CD4-positive, alpha-beta T cell (primary cell): ENCODE measurements around the gene MRE11. TPM values are rescaled to one million over a fixed set of nuclear protein-coding genes. Genes with fewer than 3 reads are reported as not detected.

ENCODE experiments used
- ATAC-seq: fragments of 200-7000 bp; cut with Tn5 transposase; one replicate; pipeline ENCODE4 v1.10.0; 2022; ENCODE audit warnings: mild to moderate bottlenecking; ENCODE audit not compliant: poor library complexity
- CTCF ChIA-PET: fragments of 350-600 bp; sonication (Branson Sonifier 250); formaldehyde crosslinking; loops from one replicate; lab custom pipeline; 2021; ENCODE audit warnings: antibody characterized with exemption, inconsistent platforms; lab: Charles Lee
- POLR2A ChIA-PET: fragments of 350-600 bp; sonication (Branson Sonifier 250); formaldehyde crosslinking; loops from one replicate; lab custom pipeline; 2021; ENCODE audit warnings: antibody characterized with exemption, inconsistent platforms; lab: Charles Lee
- DNase-seq, 14 experiments: peaks; one replicate each; pipeline ENCODE4 v3.0.0-alpha.2; 2013 to 2020; ENCODE audit warnings: mixed read lengths in 2 of 14
- H3K27ac ChIP-seq, 2 donors: one replicate each; pipeline versions ENCODE4 v1.5.1 to v1.7.0; 2013; ENCODE audit warnings: low read length in 2 of 2, low read depth in 1 of 2, mild to moderate bottlenecking in 1 of 2
- H3K27me3 ChIP-seq, 2 experiments: 1 replicate in 1 of 2; 2 replicates in 1 of 2; pipeline versions ENCODE4 v1.6.1 to v1.7.0; 2013; ENCODE audit warnings: low read length in 2 of 2, control low read depth in 1 of 2, mild to moderate bottlenecking in 1 of 2, moderate library complexity in 1 of 2; ENCODE audit not compliant: insufficient read depth in 2 of 2, control insufficient read depth in 1 of 2
- H3K36me3 ChIP-seq: one replicate; pipeline ENCODE4 v1.6.1; 2013; ENCODE audit warnings: low read length, control low read depth; ENCODE audit not compliant: insufficient read depth
- H3K4me1 ChIP-seq: one replicate; pipeline ENCODE4 v1.6.1; 2013; ENCODE audit warnings: low read length, control low read depth; ENCODE audit not compliant: insufficient read depth
- H3K4me3 ChIP-seq: one replicate; pipeline ENCODE4 v1.5.1; 2013; ENCODE audit warnings: mild to moderate bottlenecking, low read length, moderate library complexity
- H3K9me3 ChIP-seq, 2 experiments: 1 replicate in 1 of 2; 2 replicates in 1 of 2; pipeline versions ENCODE4 v1.6.1 to v1.7.0; 2013; ENCODE audit warnings: low read length in 2 of 2, mild to moderate bottlenecking in 2 of 2, control low read depth in 1 of 2, moderate library complexity in 1 of 2; ENCODE audit not compliant: control insufficient read depth in 1 of 2, insufficient read depth in 1 of 2
- H3K27ac Mint-ChIP-seq: one replicate; pipeline ENCODE4 v1.8.0; 2020; ENCODE audit warnings: mixed read lengths
- H3K27me3 Mint-ChIP-seq: one replicate; pipeline ENCODE4 v1.8.0; 2021; ENCODE audit warnings: mixed read lengths
- H3K36me3 Mint-ChIP-seq: one replicate; pipeline ENCODE4 v1.8.0; 2021; ENCODE audit warnings: low read depth, mixed read lengths
- H3K4me1 Mint-ChIP-seq: one replicate; pipeline ENCODE4 v1.8.0; 2021; ENCODE audit warnings: low read depth, mixed read lengths
- H3K4me3 Mint-ChIP-seq: one replicate; pipeline ENCODE4 v1.8.0; 2020; ENCODE audit warnings: mild to moderate bottlenecking, mixed read lengths
- H3K9me3 Mint-ChIP-seq: one replicate; pipeline ENCODE4 v1.8.0; 2020; ENCODE audit warnings: mixed read lengths
- CTCF ChIP-seq: fragments of 200-600 bp; IDR thresholded peaks from one replicate; pipeline ENCODE4 v1.8.0; 2022; ENCODE audit warnings: antibody characterized with exemption, mild to moderate bottlenecking
- intact Hi-C, 2 experiments: fragments of 100-400 bp; cut with DNase I in 1 of 2; cut with micrococcal nuclease in 1 of 2; formaldehyde crosslinking; loops; one replicate each; pipeline versions ENCODE4 v1.15.1 to v1.9.0; 2023 to 2025; cut with DNase I, micrococcal nuclease
- total RNA-seq, 174 experiments: library from RNA in 2 of 174; stranded (reverse) in 2 of 174; gene quantifications; one replicate each; pipeline ENCODE4 v1.2.3 and lab custom pipeline; 2021 to 2026

Gene MRE11
- total RNA-seq, 2 experiments from 2014 or later = 17.0 to 18.6 TPM

- no peak overlapping the region for H3K27ac Mint-ChIP-seq
- no peaks in the 10 kb centered on the region for H3K4me1 Mint-ChIP-seq
- no peaks in the 10 kb centered on the region for H3K36me3 Mint-ChIP-seq
- POLR2A ChIA-PET = no interaction called here
- no peaks in the 10 kb centered on the region for H3K9me3 Mint-ChIP-seq
- ATAC-seq (no peak), DNase-seq (no peak)
- Histone ChIP-seq H3K36me3 (no peaks in the 10 kb centered on the region), H3K4me3 (no peak overlapping the region), H3K9me3 (no peaks in the 10 kb centered on the region), H3K4me1 (no peaks in the 10 kb centered on the region), H3K27me3 (peaks cover 3 to 13% of the 10 kb centered on the region in 2 experiments), H3K27ac (no peak overlapping the region)
- intact Hi-C loops = no loop called here
- peaks cover 50% of the 10 kb centered on the region for H3K27me3 Mint-ChIP-seq
- CTCF ChIA-PET = interaction anchor here (1.4 kb wide), 1 partner anchor 20 kb away, joined by 3 read pairs; the partner anchor contains the start of gene C11orf97
- H3K4me3 Mint-ChIP-seq = no peak overlapping the region
- no peak for TF ChIP-seq CTCF
Measured at GRCh38 chr11:94532211-94532610, 38.6 kb upstream of the MRE11 start.

- H3K27me3 Mint-ChIP-seq = peaks cover 41% of the 10 kb centered on the region
- no peaks in the 10 kb centered on the region for H3K4me1 ChIP-seq
- peaks cover 3 to 13% of the 10 kb centered on the region in 2 experiments for H3K27me3 ChIP-seq
- H3K9me3 ChIP-seq = no peaks in the 10 kb centered on the region
- no peaks in the 10 kb centered on the region for H3K36me3 ChIP-seq
- ATAC-seq = no peak
- H3K27ac Mint-ChIP-seq = no peak overlapping the region
- H3K27ac ChIP-seq = no peak overlapping the region
- DNase-seq = no peak
- ChIA-PET POLR2A (no interaction called here), CTCF (no interaction called here)
- no peak overlapping the region for H3K4me3 Mint-ChIP-seq
- H3K9me3 Mint-ChIP-seq = no peaks in the 10 kb centered on the region
- no peak for TF ChIP-seq CTCF
- H3K4me3 ChIP-seq = no peak overlapping the region
- H3K4me1 Mint-ChIP-seq = no peaks in the 10 kb centered on the region
- intact Hi-C loops = no loop called here
- no peaks in the 10 kb centered on the region for H3K36me3 Mint-ChIP-seq
Measured at GRCh38 chr11:94528551-94528950, 34.9 kb upstream of the MRE11 start.

- Histone ChIP-seq H3K4me1 (no peaks in the 10 kb centered on the region), H3K4me3 (no peak overlapping the region), H3K27ac (no peak overlapping the region), H3K27me3 (peaks cover 3 to 13% of the 10 kb centered on the region in 2 experiments), H3K9me3 (no peaks in the 10 kb centered on the region), H3K36me3 (no peaks in the 10 kb centered on the region)
- H3K4me1 Mint-ChIP-seq = no peaks in the 10 kb centered on the region
- no peak overlapping the region for H3K4me3 Mint-ChIP-seq
- DNase-seq (no peak), ATAC-seq (no peak)
- no peaks in the 10 kb centered on the region for H3K9me3 Mint-ChIP-seq
- ChIA-PET POLR2A (no interaction called here), CTCF (no interaction called here)
- TF ChIP-seq CTCF = no peak
- intact Hi-C loops = no loop called here
- no peaks in the 10 kb centered on the region for H3K36me3 Mint-ChIP-seq
- H3K27ac Mint-ChIP-seq = no peak overlapping the region
- H3K27me3 Mint-ChIP-seq = peaks cover 39% of the 10 kb centered on the region
Measured at GRCh38 chr11:94526645-94527438, 33.2 kb upstream of the MRE11 start.
